ENCODE results near the gene PLAC1.

DNA sequence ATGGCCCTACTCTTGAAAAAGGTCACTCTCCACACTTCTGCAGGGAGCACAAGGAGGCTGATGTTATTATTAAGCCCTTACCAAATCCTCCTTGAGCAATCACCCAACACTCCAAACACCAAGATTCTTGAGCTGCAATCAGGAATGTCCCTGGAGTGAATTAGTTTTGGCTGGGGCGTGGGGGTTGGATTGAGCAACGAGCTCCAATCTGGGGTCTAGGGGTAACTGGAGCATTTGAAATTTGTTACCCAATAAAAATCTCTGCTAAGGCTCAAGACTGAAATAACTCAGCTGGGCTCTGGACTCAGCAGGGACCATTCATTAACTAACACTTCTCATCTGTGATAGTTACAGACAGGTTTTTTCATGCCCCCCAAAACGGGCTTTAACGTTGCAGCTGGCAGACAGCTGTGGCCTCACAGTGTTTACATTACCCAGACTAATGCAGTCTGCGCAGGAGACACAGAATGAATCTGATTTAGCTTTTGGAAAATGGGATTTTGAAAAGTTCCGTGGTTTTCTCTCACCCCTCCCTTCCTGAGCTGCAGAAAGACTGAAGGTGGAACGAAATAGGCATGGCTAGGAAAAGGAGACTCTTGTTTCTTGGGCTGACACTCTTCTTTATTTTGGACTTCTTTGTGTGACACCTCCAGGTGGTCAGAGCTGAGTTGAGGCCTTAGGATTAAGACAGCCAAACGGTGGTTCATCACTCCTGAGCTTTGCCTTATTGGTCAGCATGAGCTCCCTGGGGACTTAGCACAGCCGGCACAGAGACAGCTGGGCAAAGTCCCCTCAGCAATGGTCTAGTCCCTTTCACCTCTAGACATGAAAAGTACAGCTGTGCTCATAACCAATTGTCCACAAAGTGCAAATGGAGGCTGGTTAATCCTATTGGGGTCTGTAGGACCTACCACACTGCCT, 26.6 kb downstream of the PLAC1 start:
- TF ChIP-seq, protein P1, sequence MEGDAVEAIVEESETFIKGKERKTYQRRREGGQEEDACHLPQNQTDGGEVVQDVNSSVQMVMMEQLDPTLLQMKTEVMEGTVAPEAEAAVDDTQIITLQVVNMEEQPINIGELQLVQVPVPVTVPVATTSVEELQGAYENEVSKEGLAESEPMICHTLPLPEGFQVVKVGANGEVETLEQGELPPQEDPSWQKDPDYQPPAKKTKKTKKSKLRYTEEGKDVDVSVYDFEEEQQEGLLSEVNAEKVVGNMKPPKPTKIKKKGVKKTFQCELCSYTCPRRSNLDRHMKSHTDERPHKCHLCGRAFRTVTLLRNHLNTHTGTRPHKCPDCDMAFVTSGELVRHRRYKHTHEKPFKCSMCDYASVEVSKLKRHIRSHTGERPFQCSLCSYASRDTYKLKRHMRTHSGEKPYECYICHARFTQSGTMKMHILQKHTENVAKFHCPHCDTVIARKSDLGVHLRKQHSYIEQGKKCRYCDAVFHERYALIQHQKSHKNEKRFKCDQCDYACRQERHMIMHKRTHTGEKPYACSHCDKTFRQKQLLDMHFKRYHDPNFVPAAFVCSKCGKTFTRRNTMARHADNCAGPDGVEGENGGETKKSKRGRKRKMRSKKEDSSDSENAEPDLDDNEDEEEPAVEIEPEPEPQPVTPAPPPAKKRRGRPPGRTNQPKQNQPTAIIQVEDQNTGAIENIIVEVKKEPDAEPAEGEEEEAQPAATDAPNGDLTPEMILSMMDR (IDR thresholded peaks at IDR 0.05; ENCODE audit: poor library complexity) = no peak
- TF ChIP-seq EZH2 (IDR thresholded peaks at IDR 0.05; ENCODE audit: borderline replicate concordance) = no peak
- TF ChIP-seq EZH2phosphoT487 (IDR thresholded peaks at IDR 0.05; ENCODE audit: low read depth, severe bottlenecking, unreplicated experiment) = no peak
